Measurements from ENCODE around the gene UTS2B. TPM values are rescaled to one million over a fixed set of nuclear protein-coding genes. Genes with fewer than 3 reads are reported as not detected.

Gene UTS2B
- total and polyA plus RNA-seq, 10 of the 15 experiments (the other 5 are each of a cell fraction or from before 2014, with no cell fraction given) = 0.15 to 0.72 (median 0.44) TPM

DNA sequence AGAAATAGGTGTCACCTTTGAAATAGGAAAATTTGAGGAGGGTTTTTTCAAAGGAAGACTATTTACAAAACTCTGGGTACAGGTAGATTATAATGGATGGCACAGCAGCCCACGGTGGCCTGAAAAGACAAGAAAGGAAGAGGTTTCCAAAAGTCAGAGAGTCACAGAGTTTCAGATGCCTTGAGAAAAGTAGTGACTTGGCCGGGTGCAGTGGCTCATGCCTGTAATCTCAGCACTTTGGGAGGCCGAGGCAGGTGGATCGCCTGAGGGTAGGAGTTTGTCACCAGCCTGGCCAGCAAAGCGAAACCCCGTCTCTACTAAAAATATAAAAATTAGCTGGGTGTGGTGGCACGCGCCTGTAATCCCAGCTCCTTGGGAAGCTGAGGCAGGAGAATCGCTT is 96.1 kb downstream of the UTS2B start:
- Histone ChIP-seq H3K9ac (ENCODE audit: control insufficient read depth, insufficient read depth, low read length) (no peak overlapping the region), H3K4me1 (ENCODE audit: control insufficient read depth, insufficient read depth, low read length) (peaks cover 19% of the 10 kb centered on the region; the same call in 1 of the 2 replicates), H3K4me3 (no peak overlapping the region), H3K36me3 (ENCODE audit: control insufficient read depth in 2 of 2, insufficient read depth in 2 of 2, low read length in 1 of 2) (no peaks in the 10 kb centered on the region), H2AFZ (ENCODE audit: control insufficient read depth, low read depth, low read length) (no peak overlapping the region), H3K27me3 (replicated peaks in 1 of 2; ENCODE audit: control insufficient read depth in 2 of 2, insufficient read depth in 2 of 2, low read length in 1 of 2) (no peaks in the 10 kb centered on the region), H3K79me2 (ENCODE audit: control insufficient read depth, insufficient read depth, low read length) (no peaks in the 10 kb centered on the region), H3K27ac (ENCODE audit: control insufficient read depth, insufficient read depth) (no peak overlapping the region), H4K20me1 (ENCODE audit: control insufficient read depth, insufficient read depth) (no peaks in the 10 kb centered on the region), H3K4me2 (ENCODE audit: control insufficient read depth, insufficient read depth) (no peak overlapping the region), H3K9me3 (replicated peaks; ENCODE audit: control insufficient read depth, insufficient read depth, low read length) (no peaks in the 10 kb centered on the region; the same call in 2 of the 3 replicates)
- ChIA-PET SMC1A (ENCODE audit: uncharacterized antibody, unreplicated experiment) (interaction anchor here (0.9 to 4.1 kb wide), 4 partner anchors 11 to 98 kb away, joined by 3 to 14 read pairs (median 6); no protein-coding TSS in a partner anchor), RAD21 (ENCODE audit: unreplicated experiment) (interaction anchor here (1.6 to 2.1 kb wide), 2 partner anchors 10 to 11 kb away, joined by 6 to 9 read pairs; no protein-coding TSS in a partner anchor), POLR2A (interaction anchor here (0.7 to 1.2 kb wide), 2 partner anchors 91 to 102 kb away, joined by 4 read pairs; no protein-coding TSS in a partner anchor), CTCF (interaction anchor here (1.4 kb wide), 1 partner anchor 11 kb away, joined by 5 read pairs; no protein-coding TSS in a partner anchor)
- BruUV-seq (replicated peaks) = no TSS peak
- FAIRE-seq = no peak
- intact Hi-C loops (cut with micrococcal nuclease; ENCODE audit: unreplicated experiment) (loop anchor here (2.0 kb wide), 1 partner anchor 97 kb away; no protein-coding TSS in a partner anchor), in situ Hi-C loops (cut with MboI) (loop anchor here (5.0 kb wide), 1 partner anchor 92 kb away; no protein-coding TSS in a partner anchor)
- TF ChIP-seq, protein P1, sequence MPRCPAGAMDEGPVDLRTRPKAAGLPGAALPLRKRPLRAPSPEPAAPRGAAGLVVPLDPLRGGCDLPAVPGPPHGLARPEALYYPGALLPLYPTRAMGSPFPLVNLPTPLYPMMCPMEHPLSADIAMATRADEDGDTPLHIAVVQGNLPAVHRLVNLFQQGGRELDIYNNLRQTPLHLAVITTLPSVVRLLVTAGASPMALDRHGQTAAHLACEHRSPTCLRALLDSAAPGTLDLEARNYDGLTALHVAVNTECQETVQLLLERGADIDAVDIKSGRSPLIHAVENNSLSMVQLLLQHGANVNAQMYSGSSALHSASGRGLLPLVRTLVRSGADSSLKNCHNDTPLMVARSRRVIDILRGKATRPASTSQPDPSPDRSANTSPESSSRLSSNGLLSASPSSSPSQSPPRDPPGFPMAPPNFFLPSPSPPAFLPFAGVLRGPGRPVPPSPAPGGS (IDR thresholded peaks at IDR 0.05; ENCODE audit: borderline replicate concordance, insufficient read depth, low read depth, low read length, poor library complexity, severe bottlenecking) = no peak
- no peak for TF ChIP-seq STAT1 (conservative IDR thresholded peaks at IDR 0.05)
- TF ChIP-seq, protein P2, sequence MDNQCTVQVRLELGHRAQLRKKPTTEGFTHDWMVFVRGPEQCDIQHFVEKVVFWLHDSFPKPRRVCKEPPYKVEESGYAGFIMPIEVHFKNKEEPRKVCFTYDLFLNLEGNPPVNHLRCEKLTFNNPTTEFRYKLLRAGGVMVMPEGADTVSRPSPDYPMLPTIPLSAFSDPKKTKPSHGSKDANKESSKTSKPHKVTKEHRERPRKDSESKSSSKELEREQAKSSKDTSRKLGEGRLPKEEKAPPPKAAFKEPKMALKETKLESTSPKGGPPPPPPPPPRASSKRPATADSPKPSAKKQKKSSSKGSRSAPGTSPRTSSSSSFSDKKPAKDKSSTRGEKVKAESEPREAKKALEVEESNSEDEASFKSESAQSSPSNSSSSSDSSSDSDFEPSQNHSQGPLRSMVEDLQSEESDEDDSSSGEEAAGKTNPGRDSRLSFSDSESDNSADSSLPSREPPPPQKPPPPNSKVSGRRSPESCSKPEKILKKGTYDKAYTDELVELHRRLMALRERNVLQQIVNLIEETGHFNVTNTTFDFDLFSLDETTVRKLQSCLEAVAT (IDR thresholded peaks at IDR 0.05) = no peak
- TF ChIP-seq, protein P3, sequence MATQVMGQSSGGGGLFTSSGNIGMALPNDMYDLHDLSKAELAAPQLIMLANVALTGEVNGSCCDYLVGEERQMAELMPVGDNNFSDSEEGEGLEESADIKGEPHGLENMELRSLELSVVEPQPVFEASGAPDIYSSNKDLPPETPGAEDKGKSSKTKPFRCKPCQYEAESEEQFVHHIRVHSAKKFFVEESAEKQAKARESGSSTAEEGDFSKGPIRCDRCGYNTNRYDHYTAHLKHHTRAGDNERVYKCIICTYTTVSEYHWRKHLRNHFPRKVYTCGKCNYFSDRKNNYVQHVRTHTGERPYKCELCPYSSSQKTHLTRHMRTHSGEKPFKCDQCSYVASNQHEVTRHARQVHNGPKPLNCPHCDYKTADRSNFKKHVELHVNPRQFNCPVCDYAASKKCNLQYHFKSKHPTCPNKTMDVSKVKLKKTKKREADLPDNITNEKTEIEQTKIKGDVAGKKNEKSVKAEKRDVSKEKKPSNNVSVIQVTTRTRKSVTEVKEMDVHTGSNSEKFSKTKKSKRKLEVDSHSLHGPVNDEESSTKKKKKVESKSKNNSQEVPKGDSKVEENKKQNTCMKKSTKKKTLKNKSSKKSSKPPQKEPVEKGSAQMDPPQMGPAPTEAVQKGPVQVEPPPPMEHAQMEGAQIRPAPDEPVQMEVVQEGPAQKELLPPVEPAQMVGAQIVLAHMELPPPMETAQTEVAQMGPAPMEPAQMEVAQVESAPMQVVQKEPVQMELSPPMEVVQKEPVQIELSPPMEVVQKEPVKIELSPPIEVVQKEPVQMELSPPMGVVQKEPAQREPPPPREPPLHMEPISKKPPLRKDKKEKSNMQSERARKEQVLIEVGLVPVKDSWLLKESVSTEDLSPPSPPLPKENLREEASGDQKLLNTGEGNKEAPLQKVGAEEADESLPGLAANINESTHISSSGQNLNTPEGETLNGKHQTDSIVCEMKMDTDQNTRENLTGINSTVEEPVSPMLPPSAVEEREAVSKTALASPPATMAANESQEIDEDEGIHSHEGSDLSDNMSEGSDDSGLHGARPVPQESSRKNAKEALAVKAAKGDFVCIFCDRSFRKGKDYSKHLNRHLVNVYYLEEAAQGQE (IDR thresholded peaks at IDR 0.05; ENCODE audit: low read depth, low read length) = no peak
- TF ChIP-seq, protein P4, sequence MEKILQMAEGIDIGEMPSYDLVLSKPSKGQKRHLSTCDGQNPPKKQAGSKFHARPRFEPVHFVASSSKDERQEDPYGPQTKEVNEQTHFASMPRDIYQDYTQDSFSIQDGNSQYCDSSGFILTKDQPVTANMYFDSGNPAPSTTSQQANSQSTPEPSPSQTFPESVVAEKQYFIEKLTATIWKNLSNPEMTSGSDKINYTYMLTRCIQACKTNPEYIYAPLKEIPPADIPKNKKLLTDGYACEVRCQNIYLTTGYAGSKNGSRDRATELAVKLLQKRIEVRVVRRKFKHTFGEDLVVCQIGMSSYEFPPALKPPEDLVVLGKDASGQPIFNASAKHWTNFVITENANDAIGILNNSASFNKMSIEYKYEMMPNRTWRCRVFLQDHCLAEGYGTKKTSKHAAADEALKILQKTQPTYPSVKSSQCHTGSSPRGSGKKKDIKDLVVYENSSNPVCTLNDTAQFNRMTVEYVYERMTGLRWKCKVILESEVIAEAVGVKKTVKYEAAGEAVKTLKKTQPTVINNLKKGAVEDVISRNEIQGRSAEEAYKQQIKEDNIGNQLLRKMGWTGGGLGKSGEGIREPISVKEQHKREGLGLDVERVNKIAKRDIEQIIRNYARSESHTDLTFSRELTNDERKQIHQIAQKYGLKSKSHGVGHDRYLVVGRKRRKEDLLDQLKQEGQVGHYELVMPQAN (conservative IDR thresholded peaks at IDR 0.05) = no peak
- TF ChIP-seq, protein P5, sequence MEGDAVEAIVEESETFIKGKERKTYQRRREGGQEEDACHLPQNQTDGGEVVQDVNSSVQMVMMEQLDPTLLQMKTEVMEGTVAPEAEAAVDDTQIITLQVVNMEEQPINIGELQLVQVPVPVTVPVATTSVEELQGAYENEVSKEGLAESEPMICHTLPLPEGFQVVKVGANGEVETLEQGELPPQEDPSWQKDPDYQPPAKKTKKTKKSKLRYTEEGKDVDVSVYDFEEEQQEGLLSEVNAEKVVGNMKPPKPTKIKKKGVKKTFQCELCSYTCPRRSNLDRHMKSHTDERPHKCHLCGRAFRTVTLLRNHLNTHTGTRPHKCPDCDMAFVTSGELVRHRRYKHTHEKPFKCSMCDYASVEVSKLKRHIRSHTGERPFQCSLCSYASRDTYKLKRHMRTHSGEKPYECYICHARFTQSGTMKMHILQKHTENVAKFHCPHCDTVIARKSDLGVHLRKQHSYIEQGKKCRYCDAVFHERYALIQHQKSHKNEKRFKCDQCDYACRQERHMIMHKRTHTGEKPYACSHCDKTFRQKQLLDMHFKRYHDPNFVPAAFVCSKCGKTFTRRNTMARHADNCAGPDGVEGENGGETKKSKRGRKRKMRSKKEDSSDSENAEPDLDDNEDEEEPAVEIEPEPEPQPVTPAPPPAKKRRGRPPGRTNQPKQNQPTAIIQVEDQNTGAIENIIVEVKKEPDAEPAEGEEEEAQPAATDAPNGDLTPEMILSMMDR (IDR thresholded peaks at IDR 0.05 in 2 of 3, conservative IDR thresholded peaks at IDR 0.05 in 1 of 3; ENCODE audit: control insufficient read depth in 2 of 3, extremely low read depth in 1 of 3, insufficient read depth in 1 of 3, low read depth in 3 of 3, low read length in 3 of 3) = no peak
- no peak for TF ChIP-seq KAT2A (conservative IDR thresholded peaks at IDR 0.05; ENCODE audit: control insufficient read depth, low read depth, low read length)
- TF ChIP-seq FOXM1 (IDR thresholded peaks at IDR 0.05; ENCODE audit: low read depth, low read length) = no peak
- TF ChIP-seq BMI1 (IDR thresholded peaks at IDR 0.05; ENCODE audit: borderline replicate concordance) = no peak
- no peak for TF ChIP-seq SREBF1 (IDR thresholded peaks at IDR 0.05; ENCODE audit: low read length)
- 52% methylated on average over 9 of the region's 9 CpGs for WGBS (ENCODE audit: insufficient coverage, insufficient replicate concordance, low lambda C conversion rate, missing lambda C conversion rate)
- no peak for ATAC-seq
- DNase-seq (ENCODE audit: low read depth, low spot score) = no peak
